HEK293 (cell line): ENCODE data around the gene FGF16.
A peak's percentile ranks its signal among the peaks of the same experiment; 100 is the strongest.

Experiments
- CTCF ChIA-PET: fragments of 350-600 bp; formaldehyde crosslinking; extraction: SDS; loops from one replicate; lab custom pipeline; 2021; ENCODE audit warnings: antibody characterized with exemption; lab: Yijun Ruan, JAX
- POLR2A ChIA-PET: fragments of 300-600 bp; formaldehyde crosslinking; extraction: SDS; loops from one replicate; lab custom pipeline; 2020; ENCODE audit warnings: antibody characterized with exemption, inconsistent platforms; lab: Yijun Ruan, JAX
- H3K27ac ChIP-seq: fragments of 200-500 bp; sonication (Bioruptor generic); 2 replicates; pipeline ENCODE4 v1.5.1; 2014; ENCODE audit warnings: low read depth, low read length, control low read depth, inconsistent platforms; ENCODE audit errors: extremely low read depth
- H3K36me3 ChIP-seq, 2 experiments: fragments of 200-500 bp in 1 of 2; sonication (Bioruptor generic) in 1 of 2; 1 replicate in 1 of 2; 2 replicates in 1 of 2; pipeline ENCODE4 v1.5.1; 2014 to 2017; ENCODE audit warnings: inconsistent platforms in 2 of 2, low read length in 2 of 2; ENCODE audit not compliant: control insufficient read depth in 2 of 2, insufficient read depth in 1 of 2
- H3K4me1 ChIP-seq: fragments of 200-500 bp; sonication (Bioruptor generic); 2 replicates; pipeline ENCODE4 v1.5.1; 2014; ENCODE audit warnings: mild to moderate bottlenecking, low read length, inconsistent platforms; ENCODE audit not compliant: control insufficient read depth, insufficient read depth
- H3K4me3 ChIP-seq: 2 replicates; pipeline ENCODE4 v1.5.1; 2011; ENCODE audit warnings: low read depth, mild to moderate bottlenecking, control low read depth, low read length, moderate library complexity
- H3K9me3 ChIP-seq: fragments of 200-500 bp; sonication (Bioruptor generic); 2 replicates; pipeline ENCODE4 v1.5.1; 2014; ENCODE audit warnings: low read depth, low read length, inconsistent platforms; ENCODE audit not compliant: control insufficient read depth, insufficient read depth
- ATF2 ChIP-seq: fragments of 450-650 bp; formaldehyde crosslinking; IDR thresholded peaks from 2 replicates; pipeline ENCODE4 v1.5.1; 2016; ENCODE audit warnings: missing biosample characterization, missing genetic modification characterization, low read depth
- EGR2 ChIP-seq: fragments of 450-650 bp; formaldehyde crosslinking; IDR thresholded peaks from 2 replicates; pipeline ENCODE4 v1.5.1; 2016; ENCODE audit warnings: low read depth, missing biosample characterization, missing genetic modification characterization
- KLF8 ChIP-seq: fragments of 450-650 bp; formaldehyde crosslinking; IDR thresholded peaks from 2 replicates; pipeline ENCODE4 v1.5.1; 2016; ENCODE audit warnings: missing biosample characterization, missing genetic modification characterization
- PRDM6 ChIP-seq: fragments of 450-650 bp; formaldehyde crosslinking; IDR thresholded peaks from 2 replicates; pipeline ENCODE4 v1.5.1; 2017; ENCODE audit warnings: missing biosample characterization, missing genetic modification characterization
- SP2 ChIP-seq: fragments of 450-650 bp; formaldehyde crosslinking; IDR thresholded peaks from 2 replicates; pipeline ENCODE4 v1.5.1; 2016; ENCODE audit warnings: missing biosample characterization, missing genetic modification characterization
- ZBTB10 ChIP-seq: fragments of 450-650 bp; formaldehyde crosslinking; IDR thresholded peaks from 2 replicates; pipeline ENCODE4 v1.5.1; 2016; ENCODE audit warnings: missing biosample characterization, missing genetic modification characterization
- ZFHX2 ChIP-seq: fragments of 450-650 bp; formaldehyde crosslinking; conservative IDR thresholded peaks from 2 replicates; pipeline ENCODE4 v1.5.1; 2016; ENCODE audit warnings: missing biosample characterization, missing genetic modification characterization
- ZNF121 ChIP-seq: fragments of 450-650 bp; formaldehyde crosslinking; IDR thresholded peaks from 2 replicates; pipeline ENCODE4 v1.5.1; 2016; ENCODE audit warnings: missing biosample characterization, missing genetic modification characterization
- ZNF354C ChIP-seq: fragments of 450-650 bp; formaldehyde crosslinking; IDR thresholded peaks from 2 replicates; pipeline ENCODE4 v1.5.1; 2016; ENCODE audit warnings: missing biosample characterization, missing genetic modification characterization, low read depth, borderline replicate concordance
- ZNF37A ChIP-seq: fragments of 450-650 bp; IDR thresholded peaks from 2 replicates; pipeline ENCODE4 v1.5.1; 2018; ENCODE audit warnings: missing biosample characterization, missing genetic modification characterization
- ZNF426 ChIP-seq: fragments of 450-650 bp; formaldehyde crosslinking; IDR thresholded peaks from 2 replicates; pipeline ENCODE4 v1.5.1; 2017; ENCODE audit warnings: missing biosample characterization, missing genetic modification characterization, mild to moderate bottlenecking, inconsistent platforms, moderate library complexity
- ZNF548 ChIP-seq: fragments of 450-650 bp; formaldehyde crosslinking; IDR thresholded peaks from 2 replicates; pipeline ENCODE4 v1.5.1; 2016; ENCODE audit warnings: missing biosample characterization, missing genetic modification characterization
- ZNF624 ChIP-seq: fragments of 450-650 bp; formaldehyde crosslinking; IDR thresholded peaks from 2 replicates; pipeline ENCODE4 v1.5.1; 2017; ENCODE audit warnings: missing biosample characterization, missing genetic modification characterization
- ZNF658 ChIP-seq: fragments of 450-650 bp; formaldehyde crosslinking; IDR thresholded peaks from 2 replicates; pipeline ENCODE4; 2016; ENCODE audit warnings: missing biosample characterization, missing genetic modification characterization
- ZNF707 ChIP-seq: fragments of 450-650 bp; formaldehyde crosslinking; IDR thresholded peaks from 2 replicates; pipeline ENCODE4 v1.5.1; 2016; ENCODE audit warnings: missing biosample characterization, missing genetic modification characterization
- ZNF747 ChIP-seq: fragments of 450-650 bp; formaldehyde crosslinking; IDR thresholded peaks from 2 replicates; pipeline ENCODE4 v1.5.1; 2016; ENCODE audit warnings: missing biosample characterization, missing genetic modification characterization
- ZNF76 ChIP-seq: fragments of 450-650 bp; formaldehyde crosslinking; IDR thresholded peaks from 2 replicates; pipeline ENCODE4; 2016; ENCODE audit warnings: low read depth, missing biosample characterization, missing genetic modification characterization, borderline replicate concordance
- ZSCAN16 ChIP-seq: fragments of 450-650 bp; formaldehyde crosslinking; IDR thresholded peaks from 2 replicates; pipeline ENCODE4 v1.5.1; 2016; ENCODE audit warnings: missing biosample characterization, missing genetic modification characterization
- TF ChIP-seq, protein P1 (sequence below): fragments of 450-650 bp; formaldehyde crosslinking; IDR thresholded peaks from 2 replicates; pipeline ENCODE4 v1.5.1; 2016; ENCODE audit warnings: missing biosample characterization, missing genetic modification characterization

Gene FGF16

GRCh38 chrX:77436271-77436670 lies 10.9 kb upstream of the FGF16 start:
- no peak overlapping the region for H3K27ac ChIP-seq
- H3K4me1 ChIP-seq: no peaks in the 10 kb centered on the region
- ChIA-PET POLR2A (no interaction called here), CTCF (interaction anchor here (0.5 kb wide), 1 partner anchor 592 kb away, joined by 3 read pairs; no protein-coding TSS in a partner anchor)
- H3K4me3 ChIP-seq: no peak overlapping the region
- H3K9me3 ChIP-seq: no peaks in the 10 kb centered on the region
- TF ChIP-seq ZNF747 (tag by site-specific recombination) (no peak), ZBTB10 (no peak), ZSCAN16 (tag by site-specific recombination) (no peak), ZNF707 (no peak), ZFHX2 (tag by site-specific recombination) (no peak), ZNF658 (tag by site-specific recombination) (no peak), ZNF121 (tag by site-specific recombination) (no peak), ZNF624 (no peak), KLF8 (no peak), ZNF37A (tag by site-specific recombination) (no peak), EGR2 (tag by site-specific recombination) (no peak)
- H3K36me3 ChIP-seq: no peaks in the 10 kb centered on the region; a peak in 1 of 3 replicates

DNA sequence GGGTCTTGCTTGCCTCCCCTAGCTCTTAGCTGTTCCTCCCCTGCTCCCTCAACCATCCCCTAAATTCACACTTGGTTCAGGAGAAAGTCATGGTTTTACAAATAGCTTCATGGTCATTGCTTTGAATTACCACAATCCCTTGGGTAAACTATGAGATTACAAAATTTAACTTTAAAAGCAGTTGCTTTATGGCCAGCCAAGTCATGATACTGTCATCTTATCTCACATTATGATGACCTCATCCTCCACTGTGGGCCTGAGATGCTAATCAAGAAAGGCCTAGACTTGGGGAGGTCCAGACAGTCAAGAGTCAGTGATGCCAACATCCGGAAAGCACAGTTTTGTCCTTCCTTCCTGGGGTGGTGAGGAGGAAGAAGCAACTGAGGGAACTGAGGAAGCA lies 10.5 kb upstream of the FGF16 start:
- H3K27ac ChIP-seq: no peak overlapping the region
- no peak overlapping the region for H3K4me3 ChIP-seq
- TF ChIP-seq ZNF548 (tag by site-specific recombination): no peak
- peak; percentile 76 for TF ChIP-seq ATF2
- TF ChIP-seq PRDM6: no peak
- CTCF ChIA-PET: interaction anchor here (0.6 kb wide), 1 partner anchor 17 kb away, joined by 3 read pairs; no protein-coding TSS in a partner anchor
- H3K36me3 ChIP-seq: no peaks in the 10 kb centered on the region; a peak in 1 of 3 replicates
- H3K4me1 ChIP-seq: no peaks in the 10 kb centered on the region
- H3K9me3 ChIP-seq: no peaks in the 10 kb centered on the region
- POLR2A ChIA-PET: no interaction called here

GRCh38 chrX:77440330-77440729 lies 6.9 kb upstream of the FGF16 start:
- no peaks in the 10 kb centered on the region for H3K4me1 ChIP-seq
- TF ChIP-seq ZNF76 (tag by site-specific recombination) (no peak), SP2 (tag by site-specific recombination) (no peak), PRDM6 (no peak), ZNF426 (tag by site-specific recombination) (no peak), ZNF354C (no peak)
- TF ChIP-seq, protein P1, sequence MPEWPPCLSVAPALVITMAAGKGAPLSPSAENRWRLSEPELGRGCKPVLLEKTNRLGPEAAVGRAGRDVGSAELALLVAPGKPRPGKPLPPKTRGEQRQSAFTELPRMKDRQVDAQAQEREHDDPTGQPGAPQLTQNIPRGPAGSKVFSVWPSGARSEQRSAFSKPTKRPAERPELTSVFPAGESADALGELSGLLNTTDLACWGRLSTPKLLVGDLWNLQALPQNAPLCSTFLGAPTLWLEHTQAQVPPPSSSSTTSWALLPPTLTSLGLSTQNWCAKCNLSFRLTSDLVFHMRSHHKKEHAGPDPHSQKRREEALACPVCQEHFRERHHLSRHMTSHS (tag by site-specific recombination): no peak
- no peak overlapping the region for H3K4me3 ChIP-seq
- POLR2A ChIA-PET: no interaction called here
- no peaks in the 10 kb centered on the region for H3K9me3 ChIP-seq
- H3K36me3 ChIP-seq: no peaks in the 10 kb centered on the region; a peak in 1 of 3 replicates
- CTCF ChIA-PET: no interaction called here
- H3K27ac ChIP-seq: no peak overlapping the region
